Mesenchymal stem cell (in vitro differentiated cells and primary cell): ENCODE data around the gene GRM5.

Experiments used
- DNase-seq: peaks from one replicate; pipeline ENCODE4 v3.0.0-alpha.2; 2013
- H2AFZ ChIP-seq: one replicate; pipeline ENCODE4 v1.6.1; 2013; ENCODE audit warnings: low read depth, mild to moderate bottlenecking, control low read depth, inconsistent platforms, low read length, moderate library complexity
- H2AK5ac ChIP-seq: 2 replicates; pipeline ENCODE4 v1.6.1; 2013; ENCODE audit warnings: low read length, moderate library complexity, mild to moderate bottlenecking, inconsistent platforms; ENCODE audit not compliant: severe bottlenecking
- H2BK120ac ChIP-seq: one replicate; pipeline ENCODE4 v1.6.1; 2013; ENCODE audit warnings: low read depth, mild to moderate bottlenecking, inconsistent platforms, low read length, moderate library complexity
- H2BK12ac ChIP-seq, 2 experiments: one replicate each; pipeline ENCODE4 v1.6.1; 2013; ENCODE audit warnings: inconsistent platforms in 2 of 2, low read length in 2 of 2, mild to moderate bottlenecking in 2 of 2, moderate library complexity in 2 of 2, control low read depth in 1 of 2
- H2BK15ac ChIP-seq: one replicate; pipeline ENCODE4 v1.6.1; 2013; ENCODE audit warnings: mild to moderate bottlenecking, low read depth, inconsistent platforms; ENCODE audit not compliant: poor library complexity, severe bottlenecking
- H2BK5ac ChIP-seq: 2 replicates; pipeline ENCODE4 v1.6.1; 2013; ENCODE audit warnings: low read depth, mild to moderate bottlenecking, low read length, control low read depth, inconsistent platforms; ENCODE audit not compliant: poor library complexity, severe bottlenecking
- H3K14ac ChIP-seq, 2 experiments: one replicate each; pipeline ENCODE4 v1.6.1; 2013; ENCODE audit warnings: inconsistent platforms in 2 of 2, low read length in 2 of 2, control low read depth in 1 of 2, mild to moderate bottlenecking in 1 of 2, moderate library complexity in 1 of 2
- H3K18ac ChIP-seq, 2 experiments: one replicate each; pipeline ENCODE4 v1.6.1; 2013; ENCODE audit warnings: inconsistent platforms in 2 of 2, low read length in 2 of 2, control low read depth in 1 of 2, low read depth in 1 of 2, mild to moderate bottlenecking in 1 of 2
- H3K23ac ChIP-seq, 2 experiments: one replicate each; pipeline ENCODE4 v1.6.1; 2013; ENCODE audit warnings: inconsistent platforms in 2 of 2, low read length in 2 of 2, mild to moderate bottlenecking in 2 of 2, moderate library complexity in 2 of 2, control low read depth in 1 of 2
- H3K27ac ChIP-seq: 2 replicates; pipeline ENCODE4 v1.5.1; 2013; ENCODE audit warnings: mild to moderate bottlenecking, moderate library complexity, low read length, control low read depth, inconsistent platforms; ENCODE audit not compliant: poor library complexity, severe bottlenecking
- H3K27me3 ChIP-seq, 2 experiments: 2 replicates each; pipeline versions ENCODE4 v1.6.1 to v1.7.0; 2013; ENCODE audit warnings: low read length in 2 of 2, mild to moderate bottlenecking in 2 of 2, moderate library complexity in 2 of 2, control low read depth in 1 of 2, inconsistent platforms in 1 of 2; ENCODE audit not compliant: control insufficient read depth in 1 of 2, insufficient read depth in 1 of 2
- H3K36me3 ChIP-seq, 2 experiments: 2 replicates each; pipeline versions ENCODE4 v1.6.1 to v1.7.0; 2013; ENCODE audit warnings: low read length in 2 of 2, control low read depth in 1 of 2, inconsistent platforms in 1 of 2, low read depth in 1 of 2, mild to moderate bottlenecking in 1 of 2; ENCODE audit not compliant: insufficient read depth in 2 of 2, control insufficient read depth in 1 of 2
- H3K4ac ChIP-seq, 2 experiments: one replicate each; pipeline ENCODE4 v1.6.1; 2013; ENCODE audit warnings: inconsistent platforms in 2 of 2, low read length in 2 of 2, mild to moderate bottlenecking in 2 of 2, moderate library complexity in 2 of 2, control low read depth in 1 of 2, low read depth in 1 of 2
- H3K4me1 ChIP-seq: 2 replicates; pipeline ENCODE4 v1.6.1; 2013; ENCODE audit warnings: low read depth, low read length, control low read depth; ENCODE audit not compliant: control insufficient read depth, insufficient read depth
- H3K4me2 ChIP-seq: 2 replicates; pipeline ENCODE4 v1.6.1; 2013; ENCODE audit warnings: low read length, mild to moderate bottlenecking, inconsistent platforms; ENCODE audit not compliant: poor library complexity, severe bottlenecking
- H3K4me3 ChIP-seq, 2 experiments: 2 replicates each; pipeline versions ENCODE4 v1.5.1 to v1.7.0; 2013; ENCODE audit warnings: low read length in 2 of 2, mild to moderate bottlenecking in 2 of 2, control low read depth in 1 of 2, low read depth in 1 of 2; ENCODE audit not compliant: insufficient read depth in 1 of 2
- H3K79me1 ChIP-seq: replicated peaks from 2 replicates; pipeline ENCODE4 v1.6.1; 2013; ENCODE audit warnings: mild to moderate bottlenecking, control low read depth, low read length, inconsistent platforms; ENCODE audit not compliant: poor library complexity, severe bottlenecking
- H3K9ac ChIP-seq: 2 replicates; pipeline ENCODE4 v1.7.0; 2013; ENCODE audit warnings: mild to moderate bottlenecking, low read length, moderate library complexity
- H3K9me3 ChIP-seq: 2 replicates; pipeline ENCODE4 v1.7.0; 2013; ENCODE audit warnings: mild to moderate bottlenecking, low read length; ENCODE audit not compliant: control insufficient read depth
- H4K8ac ChIP-seq: one replicate; pipeline ENCODE4 v1.6.1; 2013; ENCODE audit warnings: inconsistent platforms, mild to moderate bottlenecking, low read length, moderate library complexity
- H4K91ac ChIP-seq: one replicate; pipeline ENCODE4 v1.6.1; 2013; ENCODE audit warnings: mild to moderate bottlenecking, low read length, inconsistent platforms
- whole genome bisulfite sequencing: methylation state at CpG from one replicate; pipeline ENCODE4 v1.1.7; 2013; ENCODE audit warnings: mixed read lengths; 5-methylcytosine and 5-hydroxymethylcytosine counted together

Gene GRM5

DNA sequence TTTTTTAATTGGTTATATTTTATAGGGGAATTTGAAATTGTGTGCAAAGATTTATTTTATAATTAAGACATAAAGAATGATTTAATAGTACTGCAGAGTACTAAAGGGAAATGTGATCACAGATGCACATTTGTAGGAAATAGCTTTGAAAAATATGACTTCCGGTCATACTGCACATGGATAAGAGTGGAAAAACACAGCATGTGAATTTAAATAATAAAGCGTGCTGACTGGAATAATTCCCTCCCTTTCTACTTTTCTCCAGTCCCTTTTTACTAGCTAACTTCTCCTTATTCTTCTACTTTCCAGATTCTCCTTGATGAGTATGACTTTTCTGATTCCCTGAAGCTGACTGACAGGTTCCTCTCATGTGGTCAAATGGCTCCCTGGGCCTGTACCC is 489.9 kb downstream of the GRM5 start:
- H2BK12ac ChIP-seq = no peak overlapping the region
- no peak overlapping the region for H3K4me2 ChIP-seq
- H4K8ac ChIP-seq = no peak overlapping the region
- WGBS = 100% methylated on average over 2 of the region's 2 CpGs
- no peak overlapping the region for H2AFZ ChIP-seq
- H2BK120ac ChIP-seq = no peak overlapping the region
- H3K23ac ChIP-seq = no peak overlapping the region
- H3K27me3 ChIP-seq = no peaks in the 10 kb centered on the region
- H3K9ac ChIP-seq = no peak overlapping the region
- H2BK15ac ChIP-seq = no peak overlapping the region
- no peaks in the 10 kb centered on the region for H3K9me3 ChIP-seq
- H3K27ac ChIP-seq = no peak overlapping the region
- no peak overlapping the region for H3K14ac ChIP-seq
- H3K4me3 ChIP-seq = no peak overlapping the region
- H2AK5ac ChIP-seq = no peak overlapping the region
- no peaks in the 10 kb centered on the region for H3K4me1 ChIP-seq
- no peak overlapping the region for H4K91ac ChIP-seq
- no peak overlapping the region for H3K4ac ChIP-seq
- no peaks in the 10 kb centered on the region for H3K79me1 ChIP-seq
- no peak overlapping the region for H2BK5ac ChIP-seq
- H3K36me3 ChIP-seq = no peaks in the 10 kb centered on the region
- no peak overlapping the region for H3K18ac ChIP-seq
- no peak for DNase-seq

DNA sequence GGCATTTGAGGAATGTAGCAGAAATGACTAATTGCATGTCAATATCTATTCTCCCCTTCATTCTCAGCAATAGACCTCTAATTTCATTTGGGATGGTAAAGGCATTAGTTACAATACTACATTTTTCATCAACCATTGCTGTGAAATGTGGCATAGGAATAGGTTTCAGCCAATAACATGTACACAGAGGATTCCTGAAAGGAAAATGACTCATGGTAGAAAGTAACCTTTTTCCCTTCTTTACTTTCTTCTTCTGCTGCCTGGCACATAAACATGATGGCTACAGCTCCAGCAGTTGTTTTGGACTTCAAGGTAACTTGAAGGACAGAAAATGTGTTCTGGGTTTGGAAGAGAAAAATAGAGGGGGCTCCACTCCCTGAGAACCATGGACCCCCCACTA is 496.4 kb downstream of the GRM5 start:
- no peak overlapping the region for H2AFZ ChIP-seq
- no peak overlapping the region for H3K14ac ChIP-seq
- no peak overlapping the region for H4K8ac ChIP-seq
- no peak overlapping the region for H2AK5ac ChIP-seq
- no peak overlapping the region for H2BK120ac ChIP-seq
- H3K79me1 ChIP-seq = no peaks in the 10 kb centered on the region
- peaks cover 0 to 2% of the 10 kb centered on the region in 2 experiments for H3K36me3 ChIP-seq
- no peaks in the 10 kb centered on the region for H3K27me3 ChIP-seq
- H3K23ac ChIP-seq = no peak overlapping the region
- no peaks in the 10 kb centered on the region for H3K9me3 ChIP-seq
- no peaks in the 10 kb centered on the region for H3K4me1 ChIP-seq
- H2BK15ac ChIP-seq = no peak overlapping the region
- H3K4me3 ChIP-seq = no peak overlapping the region
- DNase-seq = no peak
- no peak overlapping the region for H3K18ac ChIP-seq
- no peak overlapping the region for H3K4me2 ChIP-seq
- H2BK12ac ChIP-seq = no peak overlapping the region
- H3K27ac ChIP-seq = no peak overlapping the region
- no peak overlapping the region for H2BK5ac ChIP-seq
- H4K91ac ChIP-seq = no peak overlapping the region
- H3K9ac ChIP-seq = no peak overlapping the region
- no peak overlapping the region for H3K4ac ChIP-seq

GRCh38 chr11:88555829-88556202 is 510.0 kb downstream of the GRM5 start:
- Histone ChIP-seq H3K18ac (no peak overlapping the region), H2BK5ac (no peak overlapping the region), H3K4me1 (peaks cover 2% of the 10 kb centered on the region), H3K4ac (no peak overlapping the region), H3K79me1 (no peaks in the 10 kb centered on the region), H3K23ac (no peak overlapping the region), H4K8ac (no peak overlapping the region), H3K4me3 (peak overlapping the region in 1 of 2 experiments; percentile 16), H3K36me3 (no peaks in the 10 kb centered on the region), H2BK15ac (no peak overlapping the region), H3K9ac (peak overlapping the region; percentile 81), H3K14ac (no peak overlapping the region), H2AFZ (no peak overlapping the region), H2BK12ac (peak overlapping the region in 1 of 2 experiments; percentile 71), H3K27ac (peak overlapping the region; percentile 63), H2BK120ac (no peak overlapping the region), H3K4me2 (no peak overlapping the region), H3K27me3 (no peaks in the 10 kb centered on the region), H4K91ac (no peak overlapping the region), H3K9me3 (no peaks in the 10 kb centered on the region), H2AK5ac (no peak overlapping the region)
- 95% methylated on average over 2 of the region's 2 CpGs for WGBS
- peak; percentile 15 for DNase-seq

DNA sequence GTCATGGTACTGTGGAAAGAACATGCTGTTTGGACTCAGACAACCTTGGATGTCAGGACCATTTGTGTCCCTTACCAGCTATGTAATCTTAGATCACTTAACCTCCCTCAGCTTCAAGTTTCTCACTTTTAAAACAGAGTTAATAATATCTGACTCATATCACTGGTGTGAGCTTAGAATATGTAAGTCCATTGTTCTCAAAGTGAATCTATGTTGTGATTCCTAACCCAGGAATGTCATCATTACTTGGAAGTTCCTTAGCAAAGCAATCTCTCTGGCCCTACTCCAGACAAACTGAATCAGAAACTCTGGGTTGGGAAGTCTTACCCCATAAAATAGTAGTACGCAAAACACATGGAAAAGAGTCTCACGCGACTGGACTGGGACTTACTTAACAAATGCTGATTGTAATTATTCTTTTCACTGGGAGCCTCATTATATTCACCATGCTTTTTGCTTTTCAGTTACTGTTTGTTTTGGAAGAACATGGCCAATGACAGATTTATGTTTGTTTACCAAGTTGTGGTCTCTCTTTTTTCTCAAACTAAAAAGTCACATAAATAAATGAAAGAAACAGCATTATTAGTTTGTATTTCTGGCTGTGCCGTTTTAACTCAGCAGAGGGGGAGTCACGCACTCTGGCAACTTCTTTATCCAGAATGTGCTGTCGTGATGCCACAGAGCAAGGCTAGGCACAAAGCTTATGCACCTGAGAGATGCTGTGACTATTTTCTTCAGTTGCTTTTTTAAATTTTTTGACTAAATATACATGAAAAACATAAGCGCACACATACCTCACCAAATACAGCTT is 510.6 kb downstream of the GRM5 start:
- Histone ChIP-seq H2AK5ac (no peak overlapping the region), H3K27me3 (no peaks in the 10 kb centered on the region), H3K4me3 (peak overlapping the region in 1 of 2 experiments; percentile 16), H4K91ac (no peak overlapping the region), H3K4me1 (peaks cover 2% of the 10 kb centered on the region), H2BK120ac (no peak overlapping the region), H3K4me2 (peak overlapping the region; percentile 12), H3K23ac (no peak overlapping the region), H3K36me3 (no peaks in the 10 kb centered on the region), H2AFZ (no peak overlapping the region), H2BK15ac (no peak overlapping the region), H2BK5ac (no peak overlapping the region), H3K9ac (peak overlapping the region; percentile 81), H3K79me1 (no peaks in the 10 kb centered on the region), H3K4ac (no peak overlapping the region), H3K18ac (peak overlapping the region in 1 of 2 experiments; percentile 14), H3K27ac (peak overlapping the region; percentile 88), H3K14ac (no peak overlapping the region), H3K9me3 (no peaks in the 10 kb centered on the region), H4K8ac (no peak overlapping the region), H2BK12ac (no peak overlapping the region)
- DNase-seq = peak; percentile 98
- 19% methylated on average over 6 of the region's 7 CpGs for WGBS
